Measurements from ENCODE around the gene ACTRT2. TPM values are rescaled to one million over a fixed set of nuclear protein-coding genes. Genes with fewer than 3 reads are reported as not detected.

Gene ACTRT2
- total RNA-seq, 1 experiment from 2014 or later = not detected

DNA sequence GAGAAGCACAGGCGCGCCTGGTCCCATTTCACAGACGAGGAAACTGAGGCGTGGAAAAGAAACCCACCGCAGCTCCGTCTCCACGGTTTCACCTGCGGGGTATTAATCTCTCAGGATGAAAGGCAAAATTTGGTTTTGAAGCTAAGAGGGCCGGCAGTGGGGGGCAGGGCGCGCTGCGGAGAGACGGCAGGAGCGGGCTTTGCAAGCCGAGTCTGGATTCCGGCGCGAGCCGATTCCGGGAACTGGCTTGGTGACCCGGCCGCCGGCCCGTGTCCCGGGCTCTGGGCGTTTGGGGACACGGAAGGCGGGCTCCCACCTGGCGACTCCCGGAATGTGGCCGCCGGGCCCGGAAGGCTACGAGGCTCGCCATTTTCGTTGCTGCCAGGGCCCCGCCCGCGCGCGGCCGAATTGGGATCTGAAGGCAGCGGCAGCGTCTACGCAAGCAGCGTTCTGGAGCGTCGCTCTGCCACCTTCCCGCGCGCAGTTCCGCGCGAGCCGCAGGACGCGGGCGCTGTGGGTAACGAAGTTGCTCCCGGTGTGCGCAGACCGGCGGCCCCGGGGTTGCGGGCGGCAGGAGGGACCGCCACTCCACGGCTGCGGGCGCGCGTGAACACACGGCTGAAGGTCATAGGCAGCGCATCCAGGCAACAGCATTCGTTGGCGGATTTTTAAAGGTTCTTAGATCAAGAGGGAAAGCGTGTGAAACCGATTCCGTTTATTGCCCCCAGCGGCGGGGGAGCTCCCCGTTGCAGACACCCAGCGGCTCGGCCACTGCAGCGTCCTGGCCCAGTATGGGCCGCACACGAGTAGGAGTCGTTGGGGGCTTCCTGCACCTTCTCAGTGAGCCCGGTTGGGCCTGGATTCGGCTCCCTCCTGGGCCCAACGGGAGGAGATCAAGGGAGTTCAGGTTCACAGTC, 42.4 kb downstream of the ACTRT2 start:
- no peaks in the 10 kb centered on the region for H3K36me3 ChIP-seq
- H3K4me3 ChIP-seq = no peak overlapping the region
- H3K9me3 ChIP-seq = no peaks in the 10 kb centered on the region
- H3K27me3 ChIP-seq = no peaks in the 10 kb centered on the region
- DNase-seq = no peak

GRCh38 chr1:3064296-3064850, 43.1 kb downstream of the ACTRT2 start:
- H3K27me3 ChIP-seq = no peaks in the 10 kb centered on the region
- DNase-seq = no peak
- no peak overlapping the region for H3K4me3 ChIP-seq
- no peaks in the 10 kb centered on the region for H3K36me3 ChIP-seq
- H3K9me3 ChIP-seq = no peaks in the 10 kb centered on the region

DNA sequence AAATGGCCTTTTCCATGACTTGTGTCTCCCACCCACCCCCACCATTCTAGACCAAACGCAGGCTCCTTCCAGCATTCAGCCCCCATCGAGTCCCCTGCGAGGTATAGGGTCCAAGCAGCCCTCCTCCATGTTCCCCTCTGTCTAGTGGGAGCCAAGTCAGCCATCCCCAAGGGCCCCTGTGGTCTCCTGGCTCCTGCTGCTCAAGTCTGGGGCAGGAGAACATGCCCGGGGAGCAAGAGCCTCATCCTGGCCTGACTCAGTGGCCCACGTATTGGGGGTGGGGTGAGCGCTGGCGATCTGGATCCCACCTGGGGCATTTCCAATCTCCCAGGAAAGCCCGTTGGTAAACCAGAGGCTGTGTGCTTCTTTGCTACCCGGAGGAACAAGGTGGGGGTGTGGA, 43.6 kb downstream of the ACTRT2 start:
- Histone ChIP-seq H3K4me3 (no peak overlapping the region), H3K9me3 (no peaks in the 10 kb centered on the region), H3K27me3 (no peaks in the 10 kb centered on the region), H3K36me3 (no peaks in the 10 kb centered on the region)
- no peak for DNase-seq

DNA sequence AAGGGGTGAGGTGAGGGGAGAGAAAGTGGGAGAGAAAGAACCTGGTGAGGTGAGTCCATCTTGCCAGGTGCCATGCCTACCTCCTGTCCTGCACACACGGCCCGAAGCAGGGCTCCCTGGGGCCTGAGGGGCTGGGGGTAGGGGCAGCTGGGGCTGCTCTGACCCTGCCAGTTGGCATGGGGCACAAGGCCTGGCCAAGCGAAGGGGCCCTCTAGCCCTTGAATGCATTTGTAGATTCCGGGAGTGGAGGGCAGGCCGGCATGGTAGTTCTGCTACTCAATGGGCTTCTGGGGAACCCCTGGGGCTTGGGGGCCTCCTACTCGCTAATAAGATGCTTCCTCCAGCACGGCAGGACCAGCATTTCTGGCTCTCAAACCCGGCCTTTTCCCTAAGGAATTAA, 44.1 kb downstream of the ACTRT2 start:
- Histone ChIP-seq H3K36me3 (no peaks in the 10 kb centered on the region), H3K9me3 (no peaks in the 10 kb centered on the region), H3K27me3 (no peaks in the 10 kb centered on the region), H3K4me3 (no peak overlapping the region)
- no peak for DNase-seq

DNA sequence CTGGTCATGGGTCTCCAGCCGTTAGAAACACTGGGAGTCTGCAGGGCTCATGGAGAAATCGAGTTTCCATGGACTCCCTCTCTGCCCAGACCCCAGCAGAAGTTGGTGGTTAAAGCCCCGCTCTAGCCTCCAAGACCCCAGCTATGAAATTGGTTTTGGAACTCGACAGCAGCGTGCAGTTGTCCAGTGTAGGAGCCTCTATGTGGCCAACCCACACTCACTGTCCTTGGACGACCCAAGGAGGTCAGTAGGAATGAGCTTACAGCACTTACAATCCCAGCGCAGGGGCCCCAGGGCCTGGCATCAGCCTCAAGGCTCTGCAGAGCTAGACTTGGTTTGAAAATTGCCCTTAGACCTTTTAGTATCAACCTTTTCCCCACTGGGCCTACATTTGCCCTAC, 44.5 kb downstream of the ACTRT2 start:
- Histone ChIP-seq H3K27me3 (no peaks in the 10 kb centered on the region), H3K36me3 (no peaks in the 10 kb centered on the region), H3K9me3 (no peaks in the 10 kb centered on the region), H3K4me3 (no peak overlapping the region)
- no peak for DNase-seq

GRCh38 chr1:3066250-3066711, 45.0 kb downstream of the ACTRT2 start:
- Histone ChIP-seq H3K9me3 (no peaks in the 10 kb centered on the region), H3K27me3 (no peaks in the 10 kb centered on the region), H3K4me3 (no peak overlapping the region), H3K36me3 (no peaks in the 10 kb centered on the region)
- no peak for DNase-seq

GRCh38 chr1:3066826-3067225, 45.6 kb downstream of the ACTRT2 start:
- no peaks in the 10 kb centered on the region for H3K27me3 ChIP-seq
- H3K9me3 ChIP-seq = no peaks in the 10 kb centered on the region

GRCh38 chr1:3067301-3067670, 46.0 kb downstream of the ACTRT2 start:
- H3K27me3 ChIP-seq = no peaks in the 10 kb centered on the region
- H3K9me3 ChIP-seq = no peaks in the 10 kb centered on the region
- DNase-seq = no peak
- no peak overlapping the region for H3K4me3 ChIP-seq
- H3K36me3 ChIP-seq = no peaks in the 10 kb centered on the region

More at GRCh38 chr1:3066826-3067225, 45.6 kb downstream of the ACTRT2 start:
- Histone ChIP-seq H3K4me3 (no peak overlapping the region), H3K36me3 (no peaks in the 10 kb centered on the region)
- no peak for DNase-seq

DNA sequence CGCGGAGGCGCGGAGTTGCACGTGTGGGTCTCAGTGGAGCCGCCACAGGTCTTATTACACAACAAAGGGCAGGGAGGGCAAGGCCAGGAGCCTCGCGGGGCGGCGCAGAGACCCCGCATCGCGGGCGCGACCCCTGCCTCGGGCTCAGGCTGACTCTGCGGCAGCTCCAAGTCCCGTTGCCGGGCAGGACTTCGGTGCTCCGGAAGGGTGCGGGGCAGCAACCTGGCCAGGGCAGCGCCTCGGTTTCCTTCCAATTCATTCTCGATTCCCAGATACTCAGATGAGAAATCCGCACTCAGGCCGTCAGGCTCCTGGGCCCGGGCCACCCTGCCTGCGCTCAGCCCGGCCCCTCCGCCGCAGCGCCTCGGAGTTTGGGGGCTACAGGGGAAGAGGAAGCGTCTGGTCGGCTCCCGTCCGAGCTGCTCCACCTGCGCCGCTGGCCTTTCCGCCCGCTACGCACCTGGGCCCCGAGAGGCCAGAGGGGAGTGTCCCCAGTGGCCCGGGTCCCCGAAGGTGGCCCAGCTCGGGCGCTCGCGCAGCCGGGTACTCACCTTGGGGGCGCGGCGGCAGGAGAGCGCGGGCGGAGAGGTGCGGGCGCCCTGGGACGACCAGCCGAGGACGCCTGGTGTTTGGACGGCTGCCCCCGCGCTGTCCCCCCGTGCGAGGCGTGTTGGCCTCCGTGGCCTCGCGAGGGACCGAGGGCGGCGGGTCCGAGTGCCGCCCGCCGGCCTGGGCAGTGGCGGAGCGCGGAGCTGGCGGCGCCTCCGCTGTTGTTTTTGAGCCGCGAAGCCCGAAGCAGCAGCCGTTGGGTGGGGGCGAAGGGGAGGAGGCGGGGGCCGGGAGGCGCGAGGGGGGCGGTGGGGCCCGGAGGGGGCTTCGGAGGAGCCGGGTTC, 46.6 kb downstream of the ACTRT2 start:
- no peaks in the 10 kb centered on the region for H3K36me3 ChIP-seq
- H3K4me3 ChIP-seq = no peak overlapping the region
- H3K27me3 ChIP-seq = no peaks in the 10 kb centered on the region
- no peak for DNase-seq
- H3K9me3 ChIP-seq = no peaks in the 10 kb centered on the region

GRCh38 chr1:3068564-3069431, 47.5 kb downstream of the ACTRT2 start, which contains the start of gene PRDM16:
Gene PRDM16, plus strand, starts transcription at chr1:3069203. Its CDS starts 57 bp downstream, at chr1:3069260.
- H3K27me3 ChIP-seq = no peaks in the 10 kb centered on the region
- no peaks in the 10 kb centered on the region for H3K9me3 ChIP-seq
- DNase-seq = peak; percentile 66
- H3K4me3 ChIP-seq = peak within 1 kb of the TSS; percentile 59
- no peaks in the 10 kb centered on the region for H3K36me3 ChIP-seq

- H3K9me3 ChIP-seq = no peaks in the 10 kb centered on the region
- H3K27me3 ChIP-seq = no peaks in the 10 kb centered on the region
- DNase-seq = peak; percentile 58
- H3K36me3 ChIP-seq = no peaks in the 10 kb centered on the region
- H3K4me3 ChIP-seq = peak overlapping the region; percentile 59
Measured at GRCh38 chr1:3069491-3070308, 48.4 kb downstream of the ACTRT2 start.

DNA sequence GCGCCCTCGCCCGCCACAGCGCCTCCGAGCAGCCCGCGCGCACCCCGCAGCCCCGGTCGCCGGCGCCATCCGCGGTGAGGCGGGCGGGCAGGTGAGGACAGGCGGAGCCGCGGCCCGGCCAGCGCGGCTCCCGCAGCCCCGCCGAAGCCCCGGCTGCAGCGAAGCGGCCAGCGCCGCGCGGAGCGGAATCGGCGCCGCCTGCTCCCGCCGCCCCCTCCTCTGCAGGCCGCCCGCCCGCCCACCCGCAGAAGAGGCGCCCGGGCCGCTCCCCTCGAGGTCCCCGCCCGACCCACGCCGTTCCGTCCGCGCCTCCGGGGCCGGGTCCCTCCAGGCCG, 49.0 kb downstream of the ACTRT2 start:
- H3K27me3 ChIP-seq = no peaks in the 10 kb centered on the region
- DNase-seq = no peak
- H3K9me3 ChIP-seq = no peaks in the 10 kb centered on the region
- peak overlapping the region; percentile 59; the same call in 1 of the 2 replicates for H3K4me3 ChIP-seq
- H3K36me3 ChIP-seq = no peaks in the 10 kb centered on the region

GRCh38 chr1:3070644-3071564, 49.6 kb downstream of the ACTRT2 start:
- no peak for DNase-seq
- no peaks in the 10 kb centered on the region for H3K36me3 ChIP-seq
- H3K27me3 ChIP-seq = no peaks in the 10 kb centered on the region
- no peak overlapping the region for H3K4me3 ChIP-seq
- H3K9me3 ChIP-seq = no peaks in the 10 kb centered on the region

- no peaks in the 10 kb centered on the region for H3K36me3 ChIP-seq
- no peak for DNase-seq
- H3K27me3 ChIP-seq = no peaks in the 10 kb centered on the region
- no peaks in the 10 kb centered on the region for H3K9me3 ChIP-seq
- no peak overlapping the region for H3K4me3 ChIP-seq
Measured at GRCh38 chr1:3071565-3072390, 50.5 kb downstream of the ACTRT2 start.
